Adipose tissue (tissue), 3 donors: ENCODE results near the gene ADGRF1. TPM values are rescaled to one million over a fixed set of nuclear protein-coding genes. Genes with fewer than 3 reads are reported as not detected.
"Not testable (repeated sequence)": the region's sequence is repeated elsewhere in the genome, so short reads cannot be mapped to it uniquely, and the experiment has no call there.

Experiments
- H3K27ac ChIP-seq: one replicate; pipeline ENCODE4 v1.5.1; 2013; ENCODE audit warnings: low read depth, low read length
- WGBS, 3 donors: extraction: QIAGEN DNeasy Blood & Tissue Kit; methylation state at CpG; one replicate each; pipeline ENCODE4 v1.1.7; 2013; 5-methylcytosine and 5-hydroxymethylcytosine counted together
- polyA plus RNA-seq, 3 donors: library from polyadenylated mRNA; stranded (reverse); fragments of 200-250 nt; gene quantifications; one replicate each; pipeline ENCODE4 v1.2.3, GENCODE V29; 2013
- donor health status: healthy with polysubstance abuse.
- donor health status: Bipolar disorder and iron deficiency.
- donor health status: healthy.

The ADGRF1 gene
- polyA plus RNA-seq, 3 donors = 0.13 to 0.22 (median 0.16) TPM

- WGBS, 3 donors = 43 to 86% (median 74%) methylated on average over 1 of the region's 1 CpG
- no peak overlapping the region for H3K27ac ChIP-seq
Measured at GRCh38 chr6:46996860-46997641, 45.1 kb downstream of the ADGRF1 start.

GRCh38 chr6:46994933-46995332, 47.2 kb downstream of the ADGRF1 start:
- no peak overlapping the region for H3K27ac ChIP-seq
- 41 to 49% (median 42%) methylated on average over 1 of the region's 1 CpG for WGBS, 3 donors

GRCh38 chr6:46993846-46994245, 48.3 kb downstream of the ADGRF1 start:
- 84 to 88% (median 87%) methylated on average over 3 of the region's 3 CpGs for WGBS, 3 donors
- no peak overlapping the region for H3K27ac ChIP-seq

- WGBS, 3 donors = 85 to 94% (median 87%) methylated on average over 2 of the region's 2 CpGs
- H3K27ac ChIP-seq = not testable (repeated sequence)
Measured at GRCh38 chr6:46992391-46992790, 49.7 kb downstream of the ADGRF1 start.

GRCh38 chr6:46990818-46991510, 51.2 kb downstream of the ADGRF1 start:
- H3K27ac ChIP-seq = not testable (repeated sequence)
- 28 to 42% (median 38%) methylated on average over 6 of the region's 6 CpGs for WGBS, 3 donors

GRCh38 chr6:46990031-46990644, 52.0 kb downstream of the ADGRF1 start:
- 33 to 65% (median 57%) methylated on average over 6 of the region's 6 CpGs for WGBS, 3 donors
- H3K27ac ChIP-seq = no peak overlapping the region

GRCh38 chr6:46989398-46989797, 52.7 kb downstream of the ADGRF1 start:
- 23 to 65% (median 61%) methylated on average over 3 of the region's 3 CpGs for WGBS, 3 donors
- H3K27ac ChIP-seq = no peak overlapping the region

GRCh38 chr6:46985943-46986342, 56.2 kb downstream of the ADGRF1 start:
- 63 to 90% (median 69%) methylated on average over 3 of the region's 3 CpGs for WGBS, 3 donors

GRCh38 chr6:46983007-46983411, 59.1 kb downstream of the ADGRF1 start:
- H3K27ac ChIP-seq = no peak overlapping the region

More at GRCh38 chr6:46985943-46986342, 56.2 kb downstream of the ADGRF1 start:
- H3K27ac ChIP-seq = no peak overlapping the region

GRCh38 chr6:46979206-46979605, 62.9 kb downstream of the ADGRF1 start:
- WGBS, 3 donors = 51 to 70% (median 64%) methylated on average over 4 of the region's 4 CpGs
- no peak overlapping the region for H3K27ac ChIP-seq

GRCh38 chr6:46974786-46975185, 67.3 kb downstream of the ADGRF1 start:
- H3K27ac ChIP-seq = no peak overlapping the region
- WGBS, 3 donors = 79 to 84% (median 82%) methylated on average over 1 of the region's 1 CpG

- 39 to 66% (median 60%) methylated on average over 2 of the region's 2 CpGs for WGBS, 3 donors
- no peak overlapping the region for H3K27ac ChIP-seq
Measured at GRCh38 chr6:46973029-46973428, 69.1 kb downstream of the ADGRF1 start.

GRCh38 chr6:46972531-46972930, 69.6 kb downstream of the ADGRF1 start:
- 19 to 27% (median 24%) methylated on average over 1 of the region's 1 CpG for WGBS, 3 donors
- no peak overlapping the region for H3K27ac ChIP-seq

GRCh38 chr6:46969206-46969605, 72.9 kb downstream of the ADGRF1 start:
- H3K27ac ChIP-seq = no peak overlapping the region
- whole genome bisulfite sequencing, 3 donors = 46 to 72% (median 66%) methylated on average over 1 of the region's 1 CpG

- no peak overlapping the region for H3K27ac ChIP-seq
Measured at GRCh38 chr6:46967826-46968349, 74.2 kb downstream of the ADGRF1 start.

GRCh38 chr6:46964716-46965519, 77.2 kb downstream of the ADGRF1 start:
- no peak overlapping the region for H3K27ac ChIP-seq
- WGBS, 3 donors = 65 to 73% (median 69%) methylated on average over 12 of the region's 12 CpGs

- no peak overlapping the region for H3K27ac ChIP-seq
Measured at GRCh38 chr6:46963626-46964025, 78.5 kb downstream of the ADGRF1 start.

GRCh38 chr6:46963039-46963438, 79.1 kb downstream of the ADGRF1 start:
- no peak overlapping the region for H3K27ac ChIP-seq

More at GRCh38 chr6:46963626-46964025, 78.5 kb downstream of the ADGRF1 start:
- 48 to 69% (median 66%) methylated on average over 5 of the region's 5 CpGs for WGBS, 3 donors
